ENCODE results near the gene ERG. TPM values are rescaled to one million over a fixed set of nuclear protein-coding genes. Genes with fewer than 3 reads are reported as not detected.

The ERG gene
- polyA plus RNA-seq, 1 experiment = not detected

GRCh38 chr21:38358666-38359065, 139.6 kb downstream of the ERG start:
- no peaks in the 10 kb centered on the region for H3K9me3 ChIP-seq (ENCODE audit: control insufficient read depth, insufficient read depth, low read length)
- no peak overlapping the region for H3K27ac ChIP-seq (ENCODE audit: low read depth, low read length)
- ChIA-PET CTCF (interaction anchor here (1.5 to 9.4 kb wide), 4 partner anchors 140 to 658 kb away, joined by 3 to 353 read pairs (median 24); no protein-coding TSS in a partner anchor), POLR2A (no interaction called here)
- H3K4me3 ChIP-seq (ENCODE audit: low read depth, low read length) = no peak overlapping the region
- TF ChIP-seq CTCF (IDR thresholded peaks at IDR 0.05; ENCODE audit: low read depth, low read length) = no peak
- peaks cover 3% of the 10 kb centered on the region for H3K27me3 ChIP-seq (ENCODE audit: control insufficient read depth, insufficient read depth, low read length)
- DNase-seq (ENCODE audit: low read depth, low spot score) = no peak

GRCh38 chr21:38358098-38358497, 140.2 kb downstream of the ERG start:
- H3K4me3 ChIP-seq (ENCODE audit: low read depth, low read length) = no peak overlapping the region
- CTCF ChIA-PET = interaction anchor here (0.9 to 9.4 kb wide), 7 partner anchors 140 to 683 kb away, joined by 3 to 353 read pairs (median 6); no protein-coding TSS in a partner anchor
- DNase-seq (ENCODE audit: low read depth, low spot score) = no peak
- no peak for TF ChIP-seq CTCF (IDR thresholded peaks at IDR 0.05; ENCODE audit: low read depth, low read length)
- POLR2A ChIA-PET = no interaction called here
- peaks cover 3% of the 10 kb centered on the region for H3K27me3 ChIP-seq (ENCODE audit: control insufficient read depth, insufficient read depth, low read length)
- H3K9me3 ChIP-seq (ENCODE audit: control insufficient read depth, insufficient read depth, low read length) = no peaks in the 10 kb centered on the region
- H3K27ac ChIP-seq (ENCODE audit: low read depth, low read length) = no peak overlapping the region

GRCh38 chr21:38356883-38357625, 141.2 kb downstream of the ERG start:
- DNase-seq (ENCODE audit: low read depth, low spot score) = no peak
- POLR2A ChIA-PET = no interaction called here
- Histone ChIP-seq H3K27me3 (ENCODE audit: control insufficient read depth, insufficient read depth, low read length) (peaks cover 3% of the 10 kb centered on the region), H3K27ac (ENCODE audit: low read depth, low read length) (no peak overlapping the region), H3K9me3 (ENCODE audit: control insufficient read depth, insufficient read depth, low read length) (no peaks in the 10 kb centered on the region), H3K4me3 (ENCODE audit: low read depth, low read length) (no peak overlapping the region)
- no peak for TF ChIP-seq CTCF (IDR thresholded peaks at IDR 0.05; ENCODE audit: low read depth, low read length)
- CTCF ChIA-PET = interaction anchor here (0.6 to 9.4 kb wide), 31 partner anchors 12 to 721 kb away, joined by 3 to 353 read pairs (median 6); no protein-coding TSS in a partner anchor

GRCh38 chr21:38355992-38356781, 142.1 kb downstream of the ERG start:
- POLR2A ChIA-PET = no interaction called here
- TF ChIP-seq CTCF (IDR thresholded peaks at IDR 0.05; ENCODE audit: low read depth, low read length) = peak; percentile 100
- peaks cover 2% of the 10 kb centered on the region for H3K27me3 ChIP-seq (ENCODE audit: control insufficient read depth, insufficient read depth, low read length)
- CTCF ChIA-PET = interaction anchor here (0.5 to 9.4 kb wide), 35 partner anchors 12 to 851 kb away, joined by 3 to 353 read pairs (median 5); no protein-coding TSS in a partner anchor
- H3K4me3 ChIP-seq (ENCODE audit: low read depth, low read length) = no peak overlapping the region
- DNase-seq (ENCODE audit: low read depth, low spot score) = peak; percentile 27
- H3K27ac ChIP-seq (ENCODE audit: low read depth, low read length) = no peak overlapping the region
- H3K9me3 ChIP-seq (ENCODE audit: control insufficient read depth, insufficient read depth, low read length) = peaks cover 1% of the 10 kb centered on the region; the same call in 1 of the 2 replicates
